Measurements from ENCODE around the gene ROR2. TPM values are rescaled to one million over a fixed set of nuclear protein-coding genes. Genes with fewer than 3 reads are reported as not detected.
A peak's percentile ranks its signal among the peaks of the same experiment; 100 is the strongest.

ROR2 gene
- total and polyA plus RNA-seq, 3 experiments from 2014 or later = 2.0 TPM; not detected in 2

DNA sequence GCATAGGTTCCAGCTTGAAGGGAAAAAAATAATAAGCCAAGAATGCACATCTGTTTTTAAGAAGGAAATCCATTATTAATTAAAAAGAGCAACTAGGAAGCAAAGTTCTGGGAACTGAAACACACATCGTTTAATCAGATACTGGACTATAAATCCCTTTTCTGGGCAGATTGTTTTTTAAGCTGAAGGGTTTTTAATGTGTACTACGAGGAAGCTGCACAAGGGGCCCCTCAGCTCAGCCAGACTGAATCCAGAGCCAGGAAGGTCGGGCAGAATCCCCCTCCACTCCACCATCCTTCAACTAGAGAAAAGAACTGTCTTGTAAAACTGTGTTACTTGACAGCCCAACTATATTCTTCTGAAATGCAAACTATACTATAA, 49.2 kb downstream of the ROR2 start:
- Mint-ChIP-seq H3K36me3 (no peaks in the 10 kb centered on the region), H3K9me3 (no peaks in the 10 kb centered on the region), H3K4me1 (peaks cover 0 to 6% (median 0%) of the 10 kb centered on the region in 3 donors), H3K4me3 (no peak overlapping the region), H3K27ac (no peak overlapping the region), H3K27me3 (peaks cover 7 to 24% of the 10 kb centered on the region in 2 donors)
- Histone ChIP-seq H3K27me3 (ENCODE audit: insufficient read depth, low read length, poor library complexity, severe bottlenecking) (no peaks in the 10 kb centered on the region), H3K9me3 (ENCODE audit: low read length) (no peaks in the 10 kb centered on the region), H3K4me3 (ENCODE audit: low read length) (no peak overlapping the region), H3K36me3 (ENCODE audit: insufficient read depth, low read length) (no peaks in the 10 kb centered on the region), H3K4me1 (ENCODE audit: insufficient read depth, low read length) (peaks cover 8% of the 10 kb centered on the region), H3K27ac (ENCODE audit: low read depth, low read length) (peak overlapping the region; percentile 65)
- ChIA-PET POLR2A (no interaction called here), CTCF (no interaction called here)
- no peak for DNase-seq

DNA sequence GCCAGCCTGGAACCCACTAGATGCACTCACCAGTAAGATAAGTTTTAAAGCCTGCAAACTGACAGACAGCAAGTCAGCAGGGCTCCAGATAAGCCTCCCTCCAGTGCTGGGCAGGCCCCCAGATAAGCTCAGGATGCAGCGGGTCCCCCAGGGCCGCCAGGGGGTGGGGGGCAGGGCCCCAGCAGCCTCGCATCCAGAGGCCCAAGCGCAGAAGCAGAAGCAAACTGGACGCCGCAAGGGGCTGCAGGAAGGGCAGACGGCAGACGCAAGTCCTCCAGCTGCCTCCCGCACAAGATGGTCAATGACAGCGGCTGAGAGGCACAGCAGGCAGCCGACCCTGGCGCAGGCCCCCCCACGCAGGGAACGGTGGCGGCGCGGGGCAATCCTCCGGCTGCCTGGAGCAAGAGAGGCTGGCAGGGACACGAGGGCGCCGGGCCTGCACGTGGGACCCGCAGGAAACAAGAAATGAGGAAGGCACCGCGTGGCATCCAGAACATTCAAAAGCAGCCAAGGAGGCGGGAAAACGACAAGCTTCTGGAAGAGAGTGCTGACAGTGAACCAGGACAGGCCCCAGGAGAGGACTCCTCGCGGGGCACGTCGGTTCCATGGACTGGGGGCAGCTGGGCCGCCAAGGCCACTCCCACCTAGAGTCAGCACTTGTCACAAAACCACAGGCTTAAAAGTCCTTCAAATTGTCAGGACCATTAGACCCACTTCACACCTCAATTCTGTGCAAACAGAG, 49.8 kb downstream of the ROR2 start:
- Histone ChIP-seq H3K27me3 (ENCODE audit: insufficient read depth, low read length, poor library complexity, severe bottlenecking) (no peaks in the 10 kb centered on the region), H3K9me3 (ENCODE audit: low read length) (no peaks in the 10 kb centered on the region), H3K4me3 (ENCODE audit: low read length) (no peak overlapping the region), H3K36me3 (ENCODE audit: insufficient read depth, low read length) (no peaks in the 10 kb centered on the region), H3K27ac (ENCODE audit: low read depth, low read length) (peak overlapping the region; percentile 65), H3K4me1 (ENCODE audit: insufficient read depth, low read length) (peaks cover 2% of the 10 kb centered on the region)
- no peak for DNase-seq
- Mint-ChIP-seq H3K36me3 (no peaks in the 10 kb centered on the region), H3K27ac (no peak overlapping the region), H3K4me3 (no peak overlapping the region), H3K4me1 (peaks cover 0 to 6% (median 0%) of the 10 kb centered on the region in 3 donors), H3K9me3 (no peaks in the 10 kb centered on the region), H3K27me3 (peaks cover 8 to 25% of the 10 kb centered on the region in 2 donors)
- CTCF ChIA-PET = no interaction called here
- POLR2A ChIA-PET = no interaction called here

DNA sequence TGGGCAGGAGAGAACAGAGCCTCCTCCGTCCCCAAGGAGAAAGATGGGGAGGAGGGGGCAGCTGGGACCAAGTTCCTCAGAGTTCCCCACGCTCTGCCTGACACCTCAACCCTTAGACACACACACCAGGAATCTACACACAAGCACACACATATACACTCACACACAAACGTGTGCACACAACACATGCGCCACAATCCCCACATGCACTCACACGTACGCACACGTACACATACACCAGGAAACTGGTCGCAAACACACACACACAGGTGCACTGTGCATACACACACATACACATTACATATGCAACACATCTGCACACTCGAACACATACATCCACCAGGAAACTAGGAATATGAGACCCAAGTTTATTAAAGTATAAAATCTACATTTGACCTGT, 50.4 kb downstream of the ROR2 start:
- H3K4me3 ChIP-seq (ENCODE audit: low read length) = no peak overlapping the region
- ChIA-PET CTCF (no interaction called here), POLR2A (no interaction called here)
- Mint-ChIP-seq H3K4me1 (peaks cover 0 to 6% (median 0%) of the 10 kb centered on the region in 3 donors), H3K27me3 (peaks cover 13 to 31% of the 10 kb centered on the region in 2 donors), H3K9me3 (no peaks in the 10 kb centered on the region), H3K4me3 (no peak overlapping the region), H3K36me3 (no peaks in the 10 kb centered on the region), H3K27ac (peak overlapping the region in 2 of 8 donors; percentile 7 to 11)
- H3K4me1 ChIP-seq (ENCODE audit: insufficient read depth, low read length) = no peaks in the 10 kb centered on the region
- H3K27ac ChIP-seq (ENCODE audit: low read depth, low read length) = peak overlapping the region; percentile 17
- DNase-seq = no peak
- H3K9me3 ChIP-seq (ENCODE audit: low read length) = no peaks in the 10 kb centered on the region
- H3K27me3 ChIP-seq (ENCODE audit: insufficient read depth, low read length, poor library complexity, severe bottlenecking) = no peaks in the 10 kb centered on the region
- H3K36me3 ChIP-seq (ENCODE audit: insufficient read depth, low read length) = no peaks in the 10 kb centered on the region

DNA sequence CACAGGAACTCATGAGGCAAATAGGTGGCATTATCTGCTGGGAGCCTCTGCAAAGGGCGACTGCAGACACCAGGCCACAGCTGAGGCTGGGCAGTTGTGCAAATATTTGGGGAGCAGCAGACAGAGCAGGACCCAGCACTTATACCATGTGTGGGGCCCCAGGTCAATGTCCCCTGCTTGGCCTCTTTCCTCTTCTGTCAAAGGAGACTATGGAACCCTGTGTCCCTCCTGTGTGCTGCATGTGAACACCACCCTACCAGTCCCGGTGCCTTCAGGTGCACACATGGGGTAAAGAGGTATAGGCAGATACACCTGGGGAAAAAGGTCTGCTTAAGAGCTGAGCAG, 50.8 kb downstream of the ROR2 start:
- POLR2A ChIA-PET = no interaction called here

DNA sequence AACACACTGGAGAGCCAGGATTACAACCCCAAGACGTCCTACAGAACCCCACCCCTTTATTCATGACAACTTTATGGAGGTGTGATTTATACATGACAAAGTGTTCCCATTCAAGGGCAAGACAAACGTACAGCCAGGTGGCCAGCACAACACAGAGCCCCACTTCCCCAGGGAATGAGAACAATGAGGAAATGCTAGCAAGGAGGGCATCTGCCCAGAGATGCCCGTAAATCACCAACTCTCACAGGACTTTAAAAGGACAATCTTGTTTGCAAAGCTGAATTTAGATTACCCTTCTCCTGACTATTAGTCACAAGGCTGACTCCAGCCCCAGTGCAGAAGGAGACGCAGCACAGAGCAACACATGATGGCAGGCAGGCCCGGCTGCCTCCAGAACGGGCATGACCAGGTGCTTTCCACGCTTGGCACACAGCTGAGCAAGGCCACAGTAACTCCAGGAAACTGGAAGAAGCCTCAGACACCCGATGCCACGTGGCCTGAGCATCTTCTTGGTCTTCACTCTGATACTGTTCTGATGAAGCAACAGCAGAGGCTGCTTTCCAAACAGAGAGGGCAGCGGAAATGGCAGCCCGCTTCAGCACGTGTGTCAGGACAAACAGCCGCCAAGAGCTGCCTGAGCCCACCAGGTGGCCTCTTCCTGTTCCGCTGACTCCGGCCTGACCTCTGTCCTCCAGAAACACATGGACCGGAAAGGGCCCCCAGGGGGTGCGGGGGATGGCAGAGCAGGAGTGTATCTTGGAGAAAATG, 51.4 kb downstream of the ROR2 start:
- H3K36me3 Mint-ChIP-seq = peaks cover 0 to 2% (median 0%) of the 10 kb centered on the region in 3 donors
- peaks cover 16 to 40% of the 10 kb centered on the region in 2 donors for H3K27me3 Mint-ChIP-seq
- ChIA-PET POLR2A (no interaction called here), CTCF (no interaction called here)
- no peak overlapping the region for H3K4me3 ChIP-seq (ENCODE audit: low read length)
- H3K4me1 Mint-ChIP-seq = peaks cover 0 to 4% (median 0%) of the 10 kb centered on the region in 3 donors
- no peak overlapping the region for H3K27ac Mint-ChIP-seq
- no peaks in the 10 kb centered on the region for H3K36me3 ChIP-seq (ENCODE audit: insufficient read depth, low read length)
- H3K27ac ChIP-seq (ENCODE audit: low read depth, low read length) = peak overlapping the region; percentile 17
- no peaks in the 10 kb centered on the region for H3K4me1 ChIP-seq (ENCODE audit: insufficient read depth, low read length)
- H3K4me3 Mint-ChIP-seq = no peak overlapping the region
- H3K27me3 ChIP-seq (ENCODE audit: insufficient read depth, low read length, poor library complexity, severe bottlenecking) = no peaks in the 10 kb centered on the region
- no peaks in the 10 kb centered on the region for H3K9me3 Mint-ChIP-seq
- no peak for DNase-seq
- H3K9me3 ChIP-seq (ENCODE audit: low read length) = no peaks in the 10 kb centered on the region

More for the DNA sequence above, 50.8 kb downstream of the ROR2 start:
- no peaks in the 10 kb centered on the region for H3K9me3 Mint-ChIP-seq
- Histone ChIP-seq H3K4me1 (ENCODE audit: insufficient read depth, low read length) (no peaks in the 10 kb centered on the region), H3K9me3 (ENCODE audit: low read length) (no peaks in the 10 kb centered on the region), H3K27me3 (ENCODE audit: insufficient read depth, low read length, poor library complexity, severe bottlenecking) (no peaks in the 10 kb centered on the region), H3K27ac (ENCODE audit: low read depth, low read length) (peak overlapping the region; percentile 17), H3K4me3 (ENCODE audit: low read length) (no peak overlapping the region), H3K36me3 (ENCODE audit: insufficient read depth, low read length) (no peaks in the 10 kb centered on the region)
- CTCF ChIA-PET = no interaction called here
- H3K27ac Mint-ChIP-seq = no peak overlapping the region
- H3K36me3 Mint-ChIP-seq = no peaks in the 10 kb centered on the region
- peaks cover 15 to 34% of the 10 kb centered on the region in 2 donors for H3K27me3 Mint-ChIP-seq
- H3K4me1 Mint-ChIP-seq = peaks cover 0 to 6% (median 0%) of the 10 kb centered on the region in 3 donors
- no peak for DNase-seq
- H3K4me3 Mint-ChIP-seq = no peak overlapping the region

DNA sequence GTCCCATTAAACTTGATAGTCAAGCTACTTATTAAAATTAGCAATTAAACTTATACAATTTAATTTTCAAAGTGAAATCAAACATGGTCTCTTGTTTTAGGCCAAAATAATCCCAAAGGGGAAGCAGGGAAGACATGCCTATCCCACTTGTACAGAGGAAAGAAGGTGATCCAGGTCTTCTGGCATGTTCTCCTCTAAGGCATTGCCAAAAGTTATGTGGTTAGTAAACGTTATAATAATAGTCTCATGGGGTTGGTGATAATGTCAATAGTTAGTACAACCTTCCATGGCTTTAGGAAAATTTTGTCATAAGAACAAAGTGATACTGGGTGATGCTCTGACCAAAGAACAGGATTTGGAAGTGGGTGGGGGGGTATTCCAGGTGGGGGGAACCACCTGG, 52.8 kb downstream of the ROR2 start:
- Mint-ChIP-seq H3K36me3 (peaks cover 0 to 5% (median 0%) of the 10 kb centered on the region in 3 donors), H3K27ac (no peak overlapping the region), H3K4me1 (no peaks in the 10 kb centered on the region), H3K9me3 (no peaks in the 10 kb centered on the region), H3K27me3 (peaks cover 18 to 45% of the 10 kb centered on the region in 2 donors), H3K4me3 (no peak overlapping the region)
- no peaks in the 10 kb centered on the region for H3K27me3 ChIP-seq (ENCODE audit: insufficient read depth, low read length, poor library complexity, severe bottlenecking)
- no peak overlapping the region for H3K4me3 ChIP-seq (ENCODE audit: low read length)
- ChIA-PET CTCF (no interaction called here), POLR2A (no interaction called here)
- H3K36me3 ChIP-seq (ENCODE audit: insufficient read depth, low read length) = no peaks in the 10 kb centered on the region
- H3K9me3 ChIP-seq (ENCODE audit: low read length) = no peaks in the 10 kb centered on the region
- no peak overlapping the region for H3K27ac ChIP-seq (ENCODE audit: low read depth, low read length)
- no peak for DNase-seq
- H3K4me1 ChIP-seq (ENCODE audit: insufficient read depth, low read length) = no peaks in the 10 kb centered on the region

DNA sequence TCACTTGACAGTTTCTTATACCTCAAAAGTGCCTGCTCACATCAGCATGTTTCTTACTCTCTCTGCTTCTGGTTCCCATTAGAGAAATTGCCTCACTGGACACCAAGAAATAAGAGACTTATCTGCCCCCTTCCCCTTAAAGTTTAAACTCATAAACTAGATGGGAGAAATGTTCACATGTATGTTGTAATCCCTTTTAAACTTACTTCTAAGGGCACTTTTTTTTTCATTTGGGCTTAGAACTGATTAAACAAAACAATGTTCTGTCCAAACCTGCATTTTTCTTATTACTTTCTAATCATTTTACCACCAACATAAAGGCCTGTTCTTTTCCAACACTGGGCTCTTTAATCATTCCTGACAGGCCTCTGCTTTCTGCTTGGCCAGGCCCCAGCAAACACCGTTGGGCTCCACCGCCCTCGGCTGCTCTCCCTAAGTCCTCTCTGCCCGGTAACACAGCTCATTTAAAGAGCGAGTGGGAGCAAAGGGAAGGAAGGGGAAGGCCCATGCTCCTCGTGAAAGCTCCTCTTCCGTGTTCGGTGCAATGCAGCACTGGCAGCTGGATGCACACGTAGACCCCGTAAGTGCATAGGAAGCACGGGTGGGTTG, 53.4 kb downstream of the ROR2 start:
- H3K27me3 Mint-ChIP-seq = peaks cover 18 to 45% of the 10 kb centered on the region in 2 donors
- no peak overlapping the region for H3K4me3 ChIP-seq (ENCODE audit: low read length)
- CTCF ChIA-PET = no interaction called here
- no peak overlapping the region for H3K27ac ChIP-seq (ENCODE audit: low read depth, low read length)
- no peaks in the 10 kb centered on the region for H3K4me1 Mint-ChIP-seq
- no peaks in the 10 kb centered on the region for H3K9me3 Mint-ChIP-seq
- H3K27me3 ChIP-seq (ENCODE audit: insufficient read depth, low read length, poor library complexity, severe bottlenecking) = no peaks in the 10 kb centered on the region
- H3K9me3 ChIP-seq (ENCODE audit: low read length) = no peaks in the 10 kb centered on the region
- H3K4me3 Mint-ChIP-seq = no peak overlapping the region
- peak overlapping the region in 1 of 8 donors; percentile 80 for H3K27ac Mint-ChIP-seq
- peaks cover 0 to 5% (median 0%) of the 10 kb centered on the region in 3 donors for H3K36me3 Mint-ChIP-seq
- no peaks in the 10 kb centered on the region for H3K4me1 ChIP-seq (ENCODE audit: insufficient read depth, low read length)
- H3K36me3 ChIP-seq (ENCODE audit: insufficient read depth, low read length) = no peaks in the 10 kb centered on the region
- no peak for DNase-seq
- POLR2A ChIA-PET = no interaction called here

DNA sequence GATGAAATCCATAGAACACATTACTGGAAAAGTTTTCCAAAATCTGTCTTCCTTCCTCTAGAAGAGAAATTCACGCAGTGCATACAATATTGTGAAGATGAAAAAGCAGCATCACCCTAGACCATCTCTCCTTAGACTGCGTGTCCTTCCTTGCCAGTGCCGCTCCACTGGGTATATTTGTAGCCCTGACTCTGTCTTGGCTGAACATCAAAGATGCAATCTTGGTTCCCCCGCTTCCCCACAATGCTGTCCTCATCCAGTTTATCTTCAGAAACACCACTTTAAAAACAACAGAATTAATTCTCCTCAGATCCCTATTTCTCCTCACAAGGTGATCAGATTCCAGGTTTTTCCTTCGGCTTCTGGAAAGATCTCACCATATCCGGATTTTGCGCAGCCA, 53.9 kb downstream of the ROR2 start:
- no peak overlapping the region for H3K27ac ChIP-seq (ENCODE audit: low read depth, low read length)
- Mint-ChIP-seq H3K4me1 (no peaks in the 10 kb centered on the region), H3K27ac (no peak overlapping the region), H3K27me3 (peaks cover 18 to 45% of the 10 kb centered on the region in 2 donors), H3K9me3 (no peaks in the 10 kb centered on the region), H3K36me3 (peaks cover 0 to 5% (median 0%) of the 10 kb centered on the region in 3 donors), H3K4me3 (no peak overlapping the region)
- no peak for DNase-seq
- H3K36me3 ChIP-seq (ENCODE audit: insufficient read depth, low read length) = no peaks in the 10 kb centered on the region
- H3K4me3 ChIP-seq (ENCODE audit: low read length) = no peak overlapping the region
- ChIA-PET CTCF (no interaction called here), POLR2A (no interaction called here)
- no peaks in the 10 kb centered on the region for H3K27me3 ChIP-seq (ENCODE audit: insufficient read depth, low read length, poor library complexity, severe bottlenecking)
- H3K4me1 ChIP-seq (ENCODE audit: insufficient read depth, low read length) = no peaks in the 10 kb centered on the region
- H3K9me3 ChIP-seq (ENCODE audit: low read length) = no peaks in the 10 kb centered on the region

Measured in CD8-positive, alpha-beta memory T cell (primary cell).